ENCODE results near the gene F9.

DNA sequence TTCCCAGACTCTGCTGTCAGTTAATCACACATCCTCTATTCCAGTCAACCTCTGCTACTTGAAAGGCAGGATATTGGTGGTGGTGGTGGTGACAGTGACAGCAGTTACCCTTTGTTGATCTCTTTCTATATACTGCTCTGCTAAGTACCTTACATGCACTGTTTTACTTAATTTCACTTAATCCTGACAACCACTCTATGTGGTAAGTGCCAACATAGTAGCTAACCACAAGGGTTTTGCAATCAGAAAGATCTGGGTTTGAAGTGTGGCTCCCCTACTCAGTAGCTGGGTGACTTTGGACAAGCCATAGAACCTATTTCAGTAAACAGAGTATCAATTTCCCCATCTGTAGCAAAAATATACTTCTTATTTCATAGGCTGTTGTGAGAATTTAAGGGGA, 24.2 kb upstream of the F9 start:
- no peak for TF ChIP-seq EZH2 (IDR thresholded peaks at IDR 0.05; ENCODE audit: insufficient read depth, low read length)
- TF ChIP-seq, protein P1, sequence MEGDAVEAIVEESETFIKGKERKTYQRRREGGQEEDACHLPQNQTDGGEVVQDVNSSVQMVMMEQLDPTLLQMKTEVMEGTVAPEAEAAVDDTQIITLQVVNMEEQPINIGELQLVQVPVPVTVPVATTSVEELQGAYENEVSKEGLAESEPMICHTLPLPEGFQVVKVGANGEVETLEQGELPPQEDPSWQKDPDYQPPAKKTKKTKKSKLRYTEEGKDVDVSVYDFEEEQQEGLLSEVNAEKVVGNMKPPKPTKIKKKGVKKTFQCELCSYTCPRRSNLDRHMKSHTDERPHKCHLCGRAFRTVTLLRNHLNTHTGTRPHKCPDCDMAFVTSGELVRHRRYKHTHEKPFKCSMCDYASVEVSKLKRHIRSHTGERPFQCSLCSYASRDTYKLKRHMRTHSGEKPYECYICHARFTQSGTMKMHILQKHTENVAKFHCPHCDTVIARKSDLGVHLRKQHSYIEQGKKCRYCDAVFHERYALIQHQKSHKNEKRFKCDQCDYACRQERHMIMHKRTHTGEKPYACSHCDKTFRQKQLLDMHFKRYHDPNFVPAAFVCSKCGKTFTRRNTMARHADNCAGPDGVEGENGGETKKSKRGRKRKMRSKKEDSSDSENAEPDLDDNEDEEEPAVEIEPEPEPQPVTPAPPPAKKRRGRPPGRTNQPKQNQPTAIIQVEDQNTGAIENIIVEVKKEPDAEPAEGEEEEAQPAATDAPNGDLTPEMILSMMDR (IDR thresholded peaks at IDR 0.05; ENCODE audit: insufficient read depth, low read depth, low read length), result no peak

Measured in astrocyte (in vitro differentiated cells and primary cell).